Smooth muscle cell of bladder (primary cell): ENCODE measurements around the gene IRF5. TPM values are rescaled to one million over a fixed set of nuclear protein-coding genes. Genes with fewer than 3 reads are reported as not detected.

Experiments used
- total RNA-seq: library from RNA; depleted of rRNA; stranded (reverse); fragments of >200 nt; gene quantifications from 2 replicates; pipeline ENCODE4 v1.2.3, GENCODE V29; 2014

Gene IRF5, protein sequence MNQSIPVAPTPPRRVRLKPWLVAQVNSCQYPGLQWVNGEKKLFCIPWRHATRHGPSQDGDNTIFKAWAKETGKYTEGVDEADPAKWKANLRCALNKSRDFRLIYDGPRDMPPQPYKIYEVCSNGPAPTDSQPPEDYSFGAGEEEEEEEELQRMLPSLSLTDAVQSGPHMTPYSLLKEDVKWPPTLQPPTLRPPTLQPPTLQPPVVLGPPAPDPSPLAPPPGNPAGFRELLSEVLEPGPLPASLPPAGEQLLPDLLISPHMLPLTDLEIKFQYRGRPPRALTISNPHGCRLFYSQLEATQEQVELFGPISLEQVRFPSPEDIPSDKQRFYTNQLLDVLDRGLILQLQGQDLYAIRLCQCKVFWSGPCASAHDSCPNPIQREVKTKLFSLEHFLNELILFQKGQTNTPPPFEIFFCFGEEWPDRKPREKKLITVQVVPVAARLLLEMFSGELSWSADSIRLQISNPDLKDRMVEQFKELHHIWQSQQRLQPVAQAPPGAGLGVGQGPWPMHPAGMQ
- not detected in 2 replicates for total RNA-seq

DNA sequence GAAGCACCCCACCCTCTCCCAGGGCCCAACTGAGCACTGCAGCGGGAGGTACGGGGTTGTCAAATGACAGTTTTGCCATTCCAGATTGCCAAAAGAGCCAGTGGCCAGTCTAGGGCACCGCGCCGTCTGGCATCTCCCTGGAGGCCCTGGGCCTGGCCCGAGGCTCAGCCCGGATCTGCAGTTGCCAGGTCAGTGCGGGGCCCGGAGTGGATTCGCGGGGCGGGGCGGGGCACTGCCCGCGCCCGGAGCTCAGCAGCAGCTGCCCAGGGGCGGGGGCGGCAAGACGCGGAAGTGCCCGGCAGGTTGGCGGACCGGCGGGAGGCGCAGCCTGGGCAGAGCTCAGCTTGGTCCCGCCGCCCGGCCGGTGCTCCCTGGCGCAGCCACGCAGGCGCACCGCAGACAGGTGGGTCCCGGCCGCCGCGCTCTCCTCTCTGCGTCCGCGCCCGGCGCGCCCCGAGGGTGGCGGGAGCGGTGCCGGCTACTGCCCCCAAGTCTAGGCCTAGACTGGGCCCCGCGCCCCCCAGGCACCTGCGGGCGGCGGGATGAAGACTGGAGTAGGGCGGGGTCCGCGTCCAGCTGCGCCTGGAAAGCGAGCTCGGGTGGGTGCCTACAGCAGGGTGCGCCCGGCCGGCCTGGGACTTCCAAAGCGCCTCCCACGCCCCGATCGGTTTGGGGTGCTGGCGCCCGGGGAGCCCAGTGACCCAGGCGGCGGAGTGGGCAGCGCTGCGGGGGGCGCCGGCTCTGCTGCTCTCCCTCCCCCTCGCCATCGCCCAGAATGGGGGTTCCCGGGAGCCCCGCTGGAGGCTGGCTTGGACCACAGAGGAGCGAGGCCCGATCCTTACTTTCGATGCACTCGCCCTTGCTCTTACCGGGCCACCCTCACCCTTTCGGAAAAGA, at the start of gene IRF5:
Gene IRF5 (plus strand): TSS at position 281 of the 897 bp plus-strand sequence. CDS start 4,155 bp downstream, outside the sequence.

DNA sequence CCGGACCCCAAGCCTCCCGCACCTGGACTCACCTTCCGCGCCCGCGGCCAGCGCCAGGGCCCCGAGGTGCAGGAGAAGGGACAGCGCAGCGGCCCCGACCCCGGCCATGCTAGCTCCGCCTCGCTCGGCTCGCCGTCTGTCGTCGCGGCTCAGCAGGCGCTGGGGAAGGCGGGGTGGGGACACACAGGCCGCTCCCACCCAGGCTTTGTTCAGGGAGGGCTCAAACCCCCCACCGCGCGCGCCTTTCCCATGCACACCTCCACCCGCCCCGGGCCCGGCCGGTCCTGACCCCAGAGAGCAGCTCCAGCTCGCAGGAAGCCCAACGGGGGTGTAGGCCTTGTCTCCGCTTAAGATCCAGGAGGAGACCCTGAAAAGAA, 27.2 kb upstream of the IRF5 start, which contains the start of gene KCP:
Gene KCP (minus strand): TSS at position 141 of the 377 bp plus-strand sequence. CDS start 33 bp downstream, at position 108.

Other genes with a start within 250 kb of the IRF5 start
- gene CALU, start 198.6 kb upstream of the IRF5 start, total RNA-seq, result 1,329 and 1,421 TPM in 2 replicates
- gene OPN1SW, start 162.1 kb upstream of the IRF5 start, total RNA-seq, result not detected in 2 replicates
- gene CCDC136, start 146.0 kb upstream of the IRF5 start, total RNA-seq, result 8.5 and 8.7 TPM in 2 replicates
- 99.0 and 191 TPM in 2 replicates for gene FLNC, start 107.5 kb upstream of the IRF5 start, total RNA-seq
- gene ATP6V1F, start 75.1 kb upstream of the IRF5 start, total RNA-seq, result 98.1 and 113 TPM in 2 replicates
- 0.14 and 0.46 TPM in 2 replicates for gene KCP, start 27.2 kb upstream of the IRF5 start, total RNA-seq
- 46.9 and 56.4 TPM in 2 replicates for gene TNPO3, start 117.2 kb downstream of the IRF5 start, total RNA-seq
- 0.65 and 1.3 TPM in 2 replicates for gene TSPAN33, start 206.8 kb downstream of the IRF5 start, total RNA-seq